ENCODE data around the gene DCAF4.

Gene DCAF4

GRCh38 chr14:72926292-72927028 is at the start of gene DCAF4:
DCAF4 (plus strand) TSS chr14:72926464; CDS start chr14:72937979, 11,515 bp downstream.
- peak; percentile 97 for DNase-seq

GRCh38 chr14:72876710-72877063 is 49.6 kb upstream of the DCAF4 start:
- no peak for DNase-seq

- DNase-seq, result no peak
These were observed 47.5 kb upstream of the DCAF4 start for GRCh38 chr14:72878746-72879145.

- no peak for DNase-seq
These were observed 46.8 kb upstream of the DCAF4 start for GRCh38 chr14:72879431-72879830.

GRCh38 chr14:72880164-72880563 is 46.1 kb upstream of the DCAF4 start:
- DNase-seq, result no peak

- DNase-seq, result no peak
These were observed 45.4 kb upstream of the DCAF4 start for GRCh38 chr14:72880820-72881219.

- no peak for DNase-seq
These were observed 44.7 kb upstream of the DCAF4 start for GRCh38 chr14:72881543-72881942.

GRCh38 chr14:72882047-72882446 is 44.2 kb upstream of the DCAF4 start:
- DNase-seq, result no peak

GRCh38 chr14:72882463-72882862 is 43.8 kb upstream of the DCAF4 start:
- DNase-seq, result no peak

- no peak for DNase-seq
These were observed 43.2 kb upstream of the DCAF4 start for GRCh38 chr14:72883109-72883508.

- no peak for DNase-seq
These were observed 42.3 kb upstream of the DCAF4 start for GRCh38 chr14:72883961-72884360.

GRCh38 chr14:72884386-72884785 is 41.9 kb upstream of the DCAF4 start:
- DNase-seq, result no peak

- DNase-seq, result no peak
These were observed 38.8 kb upstream of the DCAF4 start for GRCh38 chr14:72887514-72887913.

GRCh38 chr14:72888192-72888591 is 38.1 kb upstream of the DCAF4 start:
- no peak for DNase-seq

- no peak for DNase-seq
These were observed 37.5 kb upstream of the DCAF4 start for GRCh38 chr14:72888636-72889201.

- DNase-seq, result no peak
These were observed 36.9 kb upstream of the DCAF4 start for GRCh38 chr14:72889366-72889765.

- DNase-seq, result no peak
These were observed 34.6 kb upstream of the DCAF4 start for GRCh38 chr14:72891666-72892102.

GRCh38 chr14:72892103-72892878 is 34.0 kb upstream of the DCAF4 start:
- DNase-seq, result peak; percentile 15

- peak; percentile 18 for DNase-seq
These were observed 33.2 kb upstream of the DCAF4 start for GRCh38 chr14:72892879-72893635.

GRCh38 chr14:72893636-72894322 is 32.5 kb upstream of the DCAF4 start, which contains the start of gene DPF3:
DPF3 (minus strand) TSS chr14:72894101; CDS start chr14:72894088, 13 bp downstream.
- DNase-seq, result peak; percentile 92

- DNase-seq, result no peak
These were observed 32.0 kb upstream of the DCAF4 start for GRCh38 chr14:72894323-72894622.

- DNase-seq, result no peak
These were observed 31.5 kb upstream of the DCAF4 start for GRCh38 chr14:72894623-72895378.

All from stimulated activated naive CD4-positive, alpha-beta T cell treated with Interleukin-2 at 50 U/mL for 16 hours (primary cell).